Testis (tissue), 2 donors: ENCODE results near the gene CD1B.

Experiments used
- CTCF ChIP-seq, 3 experiments: fragments of 450-650 bp in 2 of 3; fragments of 200-600 bp in 1 of 3; sonication (generic) in 1 of 3; IDR thresholded peaks; one replicate each; pipeline ENCODE4 v1.5.1; 2016 to 2019; ENCODE audit warnings: antibody characterized with exemption in 3 of 3, mild to moderate bottlenecking in 2 of 3, moderate library complexity in 1 of 3
- POLR2A ChIP-seq: fragments of 450-650 bp; IDR thresholded peaks from one replicate; pipeline ENCODE4 v1.6.1; 2017; ENCODE audit warnings: antibody characterized with exemption, mild to moderate bottlenecking, moderate library complexity

- no peak for TF ChIP-seq POLR2A
- TF ChIP-seq CTCF (IDR thresholded peaks at IDR 0.05), result no peak
These were observed 47.4 kb downstream of the CD1B start for GRCh38 chr1:158283965-158284364.
